Measurements from ENCODE around the gene SECISBP2. TPM values are rescaled to one million over a fixed set of nuclear protein-coding genes. Genes with fewer than 3 reads are reported as not detected.

SECISBP2 gene
- total and polyA plus RNA-seq, 2 donors (not counting 1 experiment from before 2014, with no cell fraction given) = 56.6 to 124 TPM

DNA sequence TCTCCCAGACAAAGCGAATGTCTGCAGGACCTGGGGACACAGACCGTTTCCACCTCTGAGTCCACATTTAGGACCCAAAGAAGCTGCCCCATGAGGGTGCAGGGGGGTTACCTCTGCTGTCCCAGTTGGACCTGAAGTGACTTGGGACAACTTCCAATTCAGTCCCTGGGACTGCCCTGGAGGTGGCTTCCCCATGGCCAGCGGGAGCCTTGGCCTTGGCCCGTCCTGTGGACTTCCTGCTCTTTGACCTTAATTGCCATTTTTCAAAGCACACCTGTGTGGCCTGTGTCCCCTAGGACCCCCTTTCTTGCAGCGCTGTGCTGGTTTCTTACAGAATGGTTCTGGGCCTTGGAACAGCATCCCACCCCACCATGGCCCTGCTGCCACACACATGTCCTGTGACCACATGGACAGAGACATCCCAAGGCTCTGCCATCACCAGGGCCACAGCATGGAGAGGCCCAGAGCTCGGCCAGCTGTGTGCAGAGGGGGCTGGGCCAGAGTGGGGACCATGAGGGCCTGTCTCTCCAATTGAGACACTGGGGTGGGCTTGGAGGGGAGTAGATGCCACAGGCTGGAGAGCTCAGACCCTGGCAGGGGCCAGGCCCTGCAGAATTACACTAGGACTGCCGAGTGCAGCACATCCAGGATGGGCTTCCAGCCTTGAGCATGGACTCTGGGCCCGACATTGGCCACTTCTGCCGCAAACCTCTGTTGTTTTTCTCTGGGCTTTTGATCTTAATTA, 45.8 kb downstream of the SECISBP2 start:
- POLR2A ChIA-PET = no interaction called here
- Histone ChIP-seq H3K9me3 (ENCODE audit: control extremely low read depth in 1 of 3, control insufficient read depth in 2 of 3, insufficient read depth in 1 of 3, low read length in 2 of 3) (no peaks in the 10 kb centered on the region), H3K79me2 (ENCODE audit: control insufficient read depth, insufficient read depth, low read length) (peaks cover 5% of the 10 kb centered on the region), H2AFZ (ENCODE audit: insufficient read depth, low read depth, low read length, poor library complexity, severe bottlenecking) (no peak overlapping the region), H3K27ac (ENCODE audit: low read length in 2 of 2) (no peak overlapping the region), H3K36me3 (replicated peaks in 1 of 2; ENCODE audit: control extremely low read depth in 1 of 2, control insufficient read depth in 1 of 2, extremely low read depth in 1 of 2, insufficient read depth in 2 of 2, low read length in 1 of 2) (peaks cover 4 to 40% of the 10 kb centered on the region in 2 experiments), H4K20me1 (ENCODE audit: control insufficient read depth, insufficient read depth, low read length, poor library complexity, severe bottlenecking) (no peaks in the 10 kb centered on the region), H3K4me1 (ENCODE audit: control insufficient read depth in 2 of 2, insufficient read depth in 2 of 2, low read length in 2 of 2) (no peaks in the 10 kb centered on the region), H3K4me2 (replicated peaks; ENCODE audit: low read depth, low read length, poor library complexity, severe bottlenecking) (no peak overlapping the region), H3K9ac (ENCODE audit: low read length) (no peak overlapping the region), H3K27me3 (replicated peaks in 1 of 4; ENCODE audit: control extremely low read depth in 1 of 4, control insufficient read depth in 3 of 4, insufficient read depth in 4 of 4, low read length in 3 of 4) (no peaks in the 10 kb centered on the region), H3K4me3 (ENCODE audit: control extremely low read depth in 1 of 5, extremely low read depth in 1 of 5, insufficient read depth in 1 of 5, low read depth in 2 of 5, low read length in 4 of 5) (no peak overlapping the region)
- 96% methylated on average over 6 of the region's 9 CpGs for WGBS (ENCODE audit: insufficient coverage)
- CTCF ChIA-PET = interaction anchor here (1.5 kb wide), 1 partner anchor 185 kb away, joined by 4 read pairs; no protein-coding TSS in a partner anchor
- H3K4me1 Mint-ChIP-seq = no peaks in the 10 kb centered on the region
- peak overlapping the region; percentile 6 for H3K27ac Mint-ChIP-seq
- H3K4me3 Mint-ChIP-seq = no peak overlapping the region
- no peaks in the 10 kb centered on the region for H3K9me3 Mint-ChIP-seq (ENCODE audit: insufficient read depth)
- ATAC-seq (ENCODE audit: low read depth) (no peak), DNase-seq (no peak)
- TF ChIP-seq EZH2 (IDR thresholded peaks at IDR 0.05; ENCODE audit: borderline replicate concordance, insufficient read depth, low read depth, low read length, poor library complexity, severe bottlenecking) (no peak), CTCF (IDR thresholded peaks at IDR 0.05) (no peak)
- H3K27me3 Mint-ChIP-seq = no peaks in the 10 kb centered on the region
- intact Hi-C loops (cut with micrococcal nuclease) = no loop called here
